HEK293 (cell line): ENCODE measurements around the gene AGAP1.

ENCODE experiments used
- CTCF ChIA-PET: fragments of 350-600 bp; formaldehyde crosslinking; extraction: SDS; loops from one replicate; lab custom pipeline; 2021; ENCODE audit warnings: antibody characterized with exemption; lab: Yijun Ruan, JAX
- POLR2A ChIA-PET: fragments of 300-600 bp; formaldehyde crosslinking; extraction: SDS; loops from one replicate; lab custom pipeline; 2020; ENCODE audit warnings: antibody characterized with exemption, inconsistent platforms; lab: Yijun Ruan, JAX
- H3K27ac ChIP-seq: fragments of 200-500 bp; sonication (Bioruptor generic); 2 replicates; pipeline ENCODE4 v1.5.1; 2014; ENCODE audit warnings: low read depth, low read length, control low read depth, inconsistent platforms; ENCODE audit errors: extremely low read depth
- H3K36me3 ChIP-seq, 2 experiments: fragments of 200-500 bp in 1 of 2; sonication (Bioruptor generic) in 1 of 2; 1 replicate in 1 of 2; 2 replicates in 1 of 2; pipeline ENCODE4 v1.5.1; 2014 to 2017; ENCODE audit warnings: inconsistent platforms in 2 of 2, low read length in 2 of 2; ENCODE audit not compliant: control insufficient read depth in 2 of 2, insufficient read depth in 1 of 2
- H3K4me1 ChIP-seq: fragments of 200-500 bp; sonication (Bioruptor generic); 2 replicates; pipeline ENCODE4 v1.5.1; 2014; ENCODE audit warnings: mild to moderate bottlenecking, low read length, inconsistent platforms; ENCODE audit not compliant: control insufficient read depth, insufficient read depth
- H3K4me3 ChIP-seq: 2 replicates; pipeline ENCODE4 v1.5.1; 2011; ENCODE audit warnings: low read depth, mild to moderate bottlenecking, control low read depth, low read length, moderate library complexity
- H3K9me3 ChIP-seq: fragments of 200-500 bp; sonication (Bioruptor generic); 2 replicates; pipeline ENCODE4 v1.5.1; 2014; ENCODE audit warnings: low read depth, low read length, inconsistent platforms; ENCODE audit not compliant: control insufficient read depth, insufficient read depth
- ATF2 ChIP-seq: fragments of 450-650 bp; formaldehyde crosslinking; IDR thresholded peaks from 2 replicates; pipeline ENCODE4 v1.5.1; 2016; ENCODE audit warnings: missing biosample characterization, missing genetic modification characterization, low read depth
- GLIS1 ChIP-seq: fragments of 450-650 bp; formaldehyde crosslinking; IDR thresholded peaks from 2 replicates; pipeline ENCODE4 v1.5.1; 2016; ENCODE audit warnings: missing biosample characterization, missing genetic modification characterization
- GLIS2 ChIP-seq: fragments of 450-650 bp; formaldehyde crosslinking; IDR thresholded peaks from 2 replicates; pipeline ENCODE4 v1.5.1; 2016; ENCODE audit warnings: missing biosample characterization, missing genetic modification characterization
- KLF7 ChIP-seq: fragments of 450-650 bp; formaldehyde crosslinking; IDR thresholded peaks from 2 replicates; pipeline ENCODE4 v1.5.1; 2016; ENCODE audit warnings: missing biosample characterization, missing genetic modification characterization, borderline replicate concordance
- KLF8 ChIP-seq: fragments of 450-650 bp; formaldehyde crosslinking; IDR thresholded peaks from 2 replicates; pipeline ENCODE4 v1.5.1; 2016; ENCODE audit warnings: missing biosample characterization, missing genetic modification characterization
- TSHZ1 ChIP-seq: fragments of 450-650 bp; formaldehyde crosslinking; IDR thresholded peaks from 2 replicates; pipeline ENCODE4 v1.5.1; 2016; ENCODE audit warnings: missing biosample characterization, missing genetic modification characterization, borderline replicate concordance
- ZBTB44 ChIP-seq: fragments of 450-650 bp; IDR thresholded peaks from 2 replicates; pipeline ENCODE4 v1.5.1; 2018; ENCODE audit warnings: missing biosample characterization, mild to moderate bottlenecking, missing genetic modification characterization
- ZEB2 ChIP-seq: fragments of 450-650 bp; formaldehyde crosslinking; IDR thresholded peaks from 2 replicates; pipeline ENCODE4 v1.5.1; 2016; ENCODE audit warnings: missing biosample characterization, missing genetic modification characterization
- ZNF157 ChIP-seq: fragments of 450-650 bp; formaldehyde crosslinking; IDR thresholded peaks from 2 replicates; pipeline ENCODE4 v1.5.1; 2016; ENCODE audit warnings: missing biosample characterization, missing genetic modification characterization
- ZNF169 ChIP-seq: fragments of 450-650 bp; formaldehyde crosslinking; IDR thresholded peaks from 2 replicates; pipeline ENCODE4 v1.5.1; 2016; ENCODE audit warnings: missing biosample characterization, missing genetic modification characterization
- ZNF18 ChIP-seq: fragments of 450-650 bp; formaldehyde crosslinking; IDR thresholded peaks from 2 replicates; pipeline ENCODE4 v1.5.1; 2016; ENCODE audit warnings: missing biosample characterization, missing genetic modification characterization
- ZNF23 ChIP-seq: fragments of 450-650 bp; formaldehyde crosslinking; IDR thresholded peaks from 2 replicates; pipeline ENCODE4 v1.5.1; 2016; ENCODE audit warnings: missing biosample characterization, missing genetic modification characterization, borderline replicate concordance
- ZNF280C ChIP-seq: fragments of 450-650 bp; formaldehyde crosslinking; IDR thresholded peaks from 2 replicates; pipeline ENCODE4 v1.5.1; 2016; ENCODE audit warnings: missing biosample characterization, missing genetic modification characterization
- ZNF398 ChIP-seq: fragments of 450-650 bp; formaldehyde crosslinking; IDR thresholded peaks from 2 replicates; pipeline ENCODE4 v1.5.1; 2017; ENCODE audit warnings: missing biosample characterization, missing genetic modification characterization
- ZNF433 ChIP-seq: fragments of 450-650 bp; formaldehyde crosslinking; IDR thresholded peaks from 2 replicates; pipeline ENCODE4 v1.5.1; 2016; ENCODE audit warnings: missing biosample characterization, missing genetic modification characterization, low read depth
- ZNF629 ChIP-seq: fragments of 450-650 bp; formaldehyde crosslinking; IDR thresholded peaks from 2 replicates; pipeline ENCODE4 v1.5.1; 2017; ENCODE audit warnings: missing biosample characterization, missing genetic modification characterization
- ZNF76 ChIP-seq: fragments of 450-650 bp; formaldehyde crosslinking; IDR thresholded peaks from 2 replicates; pipeline ENCODE4; 2016; ENCODE audit warnings: low read depth, missing biosample characterization, missing genetic modification characterization, borderline replicate concordance
- ZNF785 ChIP-seq: fragments of 450-650 bp; formaldehyde crosslinking; IDR thresholded peaks from 2 replicates; pipeline ENCODE4 v1.5.1; 2016; ENCODE audit warnings: missing biosample characterization, missing genetic modification characterization
- ZNF830 ChIP-seq: fragments of 450-650 bp; IDR thresholded peaks from 2 replicates; pipeline ENCODE4 v1.5.0; 2018; ENCODE audit warnings: missing biosample characterization, missing genetic modification characterization, low read depth, mild to moderate bottlenecking, moderate library complexity

Gene AGAP1

GRCh38 chr2:236017446-236017845, 523.6 kb downstream of the AGAP1 start:
- H3K4me3 ChIP-seq, result no peak overlapping the region
- H3K27ac ChIP-seq, result no peak overlapping the region
- H3K4me1 ChIP-seq, result no peaks in the 10 kb centered on the region
- no peaks in the 10 kb centered on the region for H3K9me3 ChIP-seq
- POLR2A ChIA-PET, result no interaction called here
- TF ChIP-seq ZEB2 (tag by site-specific recombination) (no peak), ZNF23 (tag by site-specific recombination) (no peak), ZNF785 (tag by site-specific recombination) (no peak), ATF2 (tag by site-specific recombination) (no peak), ZNF433 (no peak), ZNF629 (tag by site-specific recombination) (no peak), ZBTB44 (tag by site-specific recombination) (no peak), ZNF830 (no peak), ZNF76 (tag by site-specific recombination) (no peak), TSHZ1 (tag by site-specific recombination) (no peak), ZNF398 (tag by site-specific recombination) (no peak), ZNF18 (tag by site-specific recombination) (no peak), GLIS1 (tag by site-specific recombination) (no peak)
- H3K36me3 ChIP-seq, result no peaks in the 10 kb centered on the region
- CTCF ChIA-PET, result no interaction called here

GRCh38 chr2:236019434-236019833, 525.6 kb downstream of the AGAP1 start:
- no peaks in the 10 kb centered on the region for H3K4me1 ChIP-seq
- ChIA-PET CTCF (no interaction called here), POLR2A (no interaction called here)
- no peak overlapping the region for H3K4me3 ChIP-seq
- H3K36me3 ChIP-seq, result no peaks in the 10 kb centered on the region
- no peak overlapping the region for H3K27ac ChIP-seq
- H3K9me3 ChIP-seq, result no peaks in the 10 kb centered on the region
- TF ChIP-seq ZNF280C (tag by site-specific recombination) (no peak), KLF8 (no peak), ZNF157 (tag by site-specific recombination) (no peak), GLIS2 (tag by site-specific recombination) (no peak), ZNF830 (no peak), KLF7 (no peak), ZNF169 (tag by site-specific recombination) (no peak)
